ENCODE data around the gene GRID1.

GRCh38 chr10:86144301-86144700 is 222.3 kb downstream of the GRID1 start:
- TF ChIP-seq GATA3 (IDR thresholded peaks at IDR 0.05; ENCODE audit: low read depth, low read length) (no peak), GATA2 (IDR thresholded peaks at IDR 0.05; ENCODE audit: low read depth, low read length) (no peak)

Measured in SH-SY5Y (cell line).